K562 (cell line): ENCODE data around the gene TRAPPC12. TPM values are rescaled to one million over a fixed set of nuclear protein-coding genes. Genes with fewer than 3 reads are reported as not detected.
A peak's percentile ranks its signal among the peaks of the same experiment; 100 is the strongest.

Experiments
- CBFA2T3 ChIP-seq: fragments of 450-650 bp; IDR thresholded peaks from 2 replicates; pipeline ENCODE4 v1.6.1; 2017
- CBX1 ChIP-seq: sonication (generic); IDR thresholded peaks from 2 replicates; pipeline ENCODE4 v1.6.1; 2016; ENCODE audit warnings: antibody characterized with exemption, low read depth, mild to moderate bottlenecking
- FOXP1 ChIP-seq: sonication (generic); formaldehyde crosslinking; IDR thresholded peaks from 2 replicates; pipeline ENCODE4 v1.8.0; 2022; ENCODE audit warnings: mild to moderate bottlenecking, missing genetic modification reagents
- GTF2F1 ChIP-seq: IDR thresholded peaks from 2 replicates; pipeline ENCODE4 v1.6.1; 2011; ENCODE audit warnings: low read depth, low read length, improper control_type of control experiment
- HCFC1 ChIP-seq: IDR thresholded peaks from 2 replicates; pipeline ENCODE4 v1.6.1; 2012; ENCODE audit warnings: low read depth, low read length, improper control_type of control experiment
- HNRNPL ChIP-seq: fragments of 200-400 bp; formaldehyde crosslinking; IDR thresholded peaks from 2 replicates; pipeline ENCODE4 v1.6.1; 2017; ENCODE audit warnings: low read depth, mild to moderate bottlenecking, low read length
- KDM2B ChIP-seq: fragments of 250-450 bp; sonication (Bioruptor Pico); IDR thresholded peaks from 2 replicates; pipeline ENCODE4 v1.8.0; 2021; ENCODE audit warnings: mild to moderate bottlenecking, moderate library complexity
- MITF ChIP-seq: IDR thresholded peaks from 2 replicates; pipeline ENCODE4 v1.6.1; 2014; ENCODE audit warnings: antibody characterized with exemption
- MTA2 ChIP-seq: fragments of 450-650 bp; IDR thresholded peaks from 2 replicates; pipeline ENCODE4 v1.6.1; 2016; ENCODE audit warnings: low read depth
- NBN ChIP-seq: fragments of 450-650 bp; IDR thresholded peaks from 2 replicates; pipeline ENCODE4 v1.6.1; 2016; ENCODE audit warnings: low read depth, mild to moderate bottlenecking
- NRF1 ChIP-seq, 2 experiments: fragments of 450-650 bp; IDR thresholded peaks in 1 of 2; conservative IDR thresholded peaks in 1 of 2; 2 replicates each; pipeline ENCODE4 v1.6.1; 2014; ENCODE audit warnings: mild to moderate bottlenecking in 2 of 2
- POLR2H ChIP-seq: IDR thresholded peaks from 2 replicates; pipeline ENCODE4 v1.6.1; 2016; ENCODE audit warnings: missing genetic modification characterization, low read depth, mild to moderate bottlenecking, control low read depth, missing compliant biosample characterization, moderate library complexity
- RBFOX2 ChIP-seq: fragments of 200-400 bp; formaldehyde crosslinking; IDR thresholded peaks from 2 replicates; pipeline ENCODE4 v1.6.1; 2017; ENCODE audit warnings: low read depth, mild to moderate bottlenecking, low read length, moderate library complexity
- SLC30A9 ChIP-seq: fragments of 250-450 bp; sonication (Bioruptor Pico); IDR thresholded peaks from 2 replicates; pipeline ENCODE4 v1.8.0; 2022; ENCODE audit warnings: mild to moderate bottlenecking, moderate library complexity
- SNAPC5 ChIP-seq: fragments of 250-450 bp; sonication (Bioruptor Pico); IDR thresholded peaks from 2 replicates; pipeline ENCODE4 v1.8.0; 2021; ENCODE audit warnings: moderate library complexity, mild to moderate bottlenecking, inconsistent platforms
- TEAD4 ChIP-seq, 2 experiments: sonication (generic) in 1 of 2; formaldehyde crosslinking in 1 of 2; IDR thresholded peaks; 2 replicates each; pipeline versions ENCODE4 v1.6.1 to v1.8.0; 2012 to 2022; ENCODE audit warnings: borderline replicate concordance in 1 of 2, inconsistent platforms in 1 of 2, low read length in 1 of 2, mild to moderate bottlenecking in 1 of 2, missing genetic modification reagents in 1 of 2
- YY1 ChIP-seq, 3 experiments: IDR thresholded peaks; 2 replicates each; pipeline ENCODE4 v1.6.1; 2011; ENCODE audit warnings: low read length in 2 of 3, mild to moderate bottlenecking in 2 of 3, moderate library complexity in 2 of 3, borderline replicate concordance in 1 of 3, control low read depth in 1 of 3, low read depth in 1 of 3; ENCODE audit not compliant: insufficient read depth in 3 of 3, insufficient replicate concordance in 2 of 3, control insufficient read depth in 1 of 3, insufficient read length in 1 of 3; ENCODE audit errors: extremely low read depth in 1 of 3
- ZBTB2 ChIP-seq: fragments of 450-650 bp; IDR thresholded peaks from 2 replicates; pipeline ENCODE4 v1.6.1; 2016; ENCODE audit warnings: antibody characterized with exemption
- ZC3H11A ChIP-seq: IDR thresholded peaks from 2 replicates; pipeline ENCODE4 v1.6.1; 2012; ENCODE audit warnings: low read depth, low read length, improper control_type of control experiment
- polyA plus RNA-seq, 8 experiments: library from polyadenylated mRNA; depleted of rRNA in 4 of 8; stranded (reverse) in 5 of 8; unstranded in 3 of 8; fragments of >200 nt; fragmentation: Nextera tagmentation in 2 of 8; fragmentation: Illumina TruSeq in 1 of 8; extraction: Ambion mirVana in 2 of 8; extraction: Trizol in 1 of 8; gene quantifications; 2 replicates each; pipeline versions ENCODE4 v1.2.1 to v1.2.3, GENCODE V29; 2011 to 2014; ENCODE audit warnings: inconsistent platforms in 1 of 8, missing spikeins in 1 of 8
- total RNA-seq, 7 experiments: library from RNA; depleted of rRNA in 6 of 7; stranded (reverse); fragments of >200 nt in 6 of 7; fragmentation: Illumina TruSeq in 2 of 7; extraction: Trizol in 2 of 7; gene quantifications; 2 replicates each; pipeline versions ENCODE4 v1.2.1 to v1.2.3, GENCODE V29; 2011 to 2021; ENCODE audit warnings: low replicate concordance in 1 of 7
- TF ChIP-seq, protein P1 (sequence below): sonication (generic); formaldehyde crosslinking; IDR thresholded peaks from 2 replicates; pipeline ENCODE4 v1.8.1; 2023; ENCODE audit warnings: mild to moderate bottlenecking, missing genetic modification reagents
- TF ChIP-seq, protein P2 (sequence below), 2 experiments: fragments of 450-650 bp; conservative IDR thresholded peaks; 2 replicates each; pipeline ENCODE4 v1.6.1; 2017; ENCODE audit warnings: mild to moderate bottlenecking in 2 of 2, moderate library complexity in 2 of 2

Gene TRAPPC12
- total and polyA plus RNA-seq, 9 of the 15 experiments (the other 6 are each of a cell fraction or from before 2014, with no cell fraction given), result 8.0 to 75.2 (median 39.1) TPM

GRCh38 chr2:3377612-3378432 lies 1.7 kb upstream of the TRAPPC12 start, which contains the start of gene EIPR1 (continued):
- TF ChIP-seq, protein P1, sequence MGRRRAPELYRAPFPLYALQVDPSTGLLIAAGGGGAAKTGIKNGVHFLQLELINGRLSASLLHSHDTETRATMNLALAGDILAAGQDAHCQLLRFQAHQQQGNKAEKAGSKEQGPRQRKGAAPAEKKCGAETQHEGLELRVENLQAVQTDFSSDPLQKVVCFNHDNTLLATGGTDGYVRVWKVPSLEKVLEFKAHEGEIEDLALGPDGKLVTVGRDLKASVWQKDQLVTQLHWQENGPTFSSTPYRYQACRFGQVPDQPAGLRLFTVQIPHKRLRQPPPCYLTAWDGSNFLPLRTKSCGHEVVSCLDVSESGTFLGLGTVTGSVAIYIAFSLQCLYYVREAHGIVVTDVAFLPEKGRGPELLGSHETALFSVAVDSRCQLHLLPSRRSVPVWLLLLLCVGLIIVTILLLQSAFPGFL (CRISPR knock-in tag), result 0 out of 2 replicates have a peak, but pooled peaks have one; percentile 34
- TF ChIP-seq MITF (0 out of 2 replicates have a peak, but pooled peaks have one; percentile 33), NRF1 (conservative IDR thresholded peaks at IDR 0.05 in 1 of 2, IDR thresholded peaks at IDR 0.05 in 1 of 2) (peak; percentile 91 to 92), CBX1 (peak; percentile 51; the same call in 1 of the 2 replicates), GTF2F1 (0 out of 2 replicates have a peak, but pooled peaks have one; percentile 26), NBN (peak; percentile 58; the same call in 1 of the 2 replicates), FOXP1 (CRISPR knock-in tag) (peak; percentile 55; the same call in 1 of the 2 replicates), ZC3H11A (no peak), CBFA2T3 (peak; percentile 4; the same call in 1 of the 2 replicates), SNAPC5 (CRISPR knock-in tag) (no peak), HNRNPL (no peak), RBFOX2 (peak; percentile 95), TEAD4 (IDR thresholded peaks at IDR 0.05; ENCODE audit: low read length) (no peak; the same call in 1 of the 2 replicates), TEAD4 (CRISPR knock-in tag; IDR thresholded peaks at IDR 0.05; ENCODE audit: borderline replicate concordance) (no peak), SLC30A9 (CRISPR knock-in tag) (no peak), ZBTB2 (0 out of 2 replicates have a peak, but pooled peaks have one; percentile 34), MTA2 (no peak), HCFC1 (peak; percentile 77), POLR2H (peak; percentile 80), KDM2B (CRISPR knock-in tag) (no peak; the same call in 1 of the 2 replicates), YY1 (IDR thresholded peaks at IDR 0.05; ENCODE audit: borderline replicate concordance in 1 of 3, control insufficient read depth in 1 of 3, extremely low read depth in 1 of 3, insufficient read depth in 3 of 3, insufficient read length in 1 of 3, insufficient replicate concordance in 2 of 3, low read depth in 1 of 3, low read length in 2 of 3) (peak; percentile 6 to 71 (median 62))
- TF ChIP-seq, protein P2, sequence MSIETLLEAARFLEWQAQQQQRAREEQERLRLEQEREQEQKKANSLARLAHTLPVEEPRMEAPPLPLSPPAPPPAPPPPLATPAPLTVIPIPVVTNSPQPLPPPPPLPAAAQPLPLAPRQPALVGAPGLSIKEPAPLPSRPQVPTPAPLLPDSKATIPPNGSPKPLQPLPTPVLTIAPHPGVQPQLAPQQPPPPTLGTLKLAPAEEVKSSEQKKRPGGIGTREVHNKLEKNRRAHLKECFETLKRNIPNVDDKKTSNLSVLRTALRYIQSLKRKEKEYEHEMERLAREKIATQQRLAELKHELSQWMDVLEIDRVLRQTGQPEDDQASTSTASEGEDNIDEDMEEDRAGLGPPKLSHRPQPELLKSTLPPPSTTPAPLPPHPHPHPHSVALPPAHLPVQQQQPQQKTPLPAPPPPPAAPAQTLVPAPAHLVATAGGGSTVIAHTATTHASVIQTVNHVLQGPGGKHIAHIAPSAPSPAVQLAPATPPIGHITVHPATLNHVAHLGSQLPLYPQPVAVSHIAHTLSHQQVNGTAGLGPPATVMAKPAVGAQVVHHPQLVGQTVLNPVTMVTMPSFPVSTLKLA (conservative IDR thresholded peaks at IDR 0.05), result peak; percentile 69 to 92
